ENCODE results near the gene EPB41L4B.

Gene EPB41L4B

GRCh38 chr9:109191746-109192145 is 129.1 kb downstream of the EPB41L4B start:
- DNase-seq: no peak

GRCh38 chr9:109190151-109190550 is 130.7 kb downstream of the EPB41L4B start:
- no peak for DNase-seq

GRCh38 chr9:109186857-109187520 is 133.9 kb downstream of the EPB41L4B start:
- DNase-seq: no peak

GRCh38 chr9:109182940-109183798 is 137.7 kb downstream of the EPB41L4B start:
- DNase-seq: peak; percentile 32

- DNase-seq: no peak
Observed at GRCh38 chr9:109182550-109182939, 138.3 kb downstream of the EPB41L4B start.

GRCh38 chr9:109181284-109181683 is 139.6 kb downstream of the EPB41L4B start:
- DNase-seq: no peak

- DNase-seq: no peak
Observed at GRCh38 chr9:109179801-109180523, 140.9 kb downstream of the EPB41L4B start.

GRCh38 chr9:109176963-109177362 is 143.9 kb downstream of the EPB41L4B start:
- DNase-seq: no peak

- no peak for DNase-seq
Observed at GRCh38 chr9:109176386-109176785, 144.5 kb downstream of the EPB41L4B start.

GRCh38 chr9:109172935-109173334 is 147.9 kb downstream of the EPB41L4B start:
- DNase-seq: no peak

- no peak for DNase-seq
Observed at GRCh38 chr9:109171926-109172325, 148.9 kb downstream of the EPB41L4B start.

GRCh38 chr9:109168170-109168569 is 152.7 kb downstream of the EPB41L4B start:
- no peak for DNase-seq

- no peak for DNase-seq
Observed at GRCh38 chr9:109167716-109168115, 153.1 kb downstream of the EPB41L4B start.

- DNase-seq: no peak
Observed at GRCh38 chr9:109166771-109167601, 153.9 kb downstream of the EPB41L4B start, which contains the start of gene FRRS1L. Gene FRRS1L, minus strand, starts transcription at chr9:109167249. Its CDS starts 111 bp downstream, at chr9:109167138.

- DNase-seq: no peak
Observed at GRCh38 chr9:109166171-109166770, 154.6 kb downstream of the EPB41L4B start.

- DNase-seq: peak; percentile 29
Observed at GRCh38 chr9:109164042-109164441, 156.8 kb downstream of the EPB41L4B start.

GRCh38 chr9:109163194-109163593 is 157.7 kb downstream of the EPB41L4B start:
- no peak for DNase-seq

GRCh38 chr9:109162677-109163076 is 158.2 kb downstream of the EPB41L4B start:
- no peak for DNase-seq

GRCh38 chr9:109161471-109161870 is 159.4 kb downstream of the EPB41L4B start:
- DNase-seq: no peak

GRCh38 chr9:109159583-109159982 is 161.3 kb downstream of the EPB41L4B start:
- no peak for DNase-seq

- no peak for DNase-seq
Observed at GRCh38 chr9:109158651-109159050, 162.2 kb downstream of the EPB41L4B start.

GRCh38 chr9:109156708-109157107 is 164.2 kb downstream of the EPB41L4B start:
- no peak for DNase-seq
